Measurements from ENCODE around the gene KDM4B.

The KDM4B gene

GRCh38 chr19:5142725-5143097 is 173.8 kb downstream of the KDM4B start:
- DNase-seq, result no peak

DNA sequence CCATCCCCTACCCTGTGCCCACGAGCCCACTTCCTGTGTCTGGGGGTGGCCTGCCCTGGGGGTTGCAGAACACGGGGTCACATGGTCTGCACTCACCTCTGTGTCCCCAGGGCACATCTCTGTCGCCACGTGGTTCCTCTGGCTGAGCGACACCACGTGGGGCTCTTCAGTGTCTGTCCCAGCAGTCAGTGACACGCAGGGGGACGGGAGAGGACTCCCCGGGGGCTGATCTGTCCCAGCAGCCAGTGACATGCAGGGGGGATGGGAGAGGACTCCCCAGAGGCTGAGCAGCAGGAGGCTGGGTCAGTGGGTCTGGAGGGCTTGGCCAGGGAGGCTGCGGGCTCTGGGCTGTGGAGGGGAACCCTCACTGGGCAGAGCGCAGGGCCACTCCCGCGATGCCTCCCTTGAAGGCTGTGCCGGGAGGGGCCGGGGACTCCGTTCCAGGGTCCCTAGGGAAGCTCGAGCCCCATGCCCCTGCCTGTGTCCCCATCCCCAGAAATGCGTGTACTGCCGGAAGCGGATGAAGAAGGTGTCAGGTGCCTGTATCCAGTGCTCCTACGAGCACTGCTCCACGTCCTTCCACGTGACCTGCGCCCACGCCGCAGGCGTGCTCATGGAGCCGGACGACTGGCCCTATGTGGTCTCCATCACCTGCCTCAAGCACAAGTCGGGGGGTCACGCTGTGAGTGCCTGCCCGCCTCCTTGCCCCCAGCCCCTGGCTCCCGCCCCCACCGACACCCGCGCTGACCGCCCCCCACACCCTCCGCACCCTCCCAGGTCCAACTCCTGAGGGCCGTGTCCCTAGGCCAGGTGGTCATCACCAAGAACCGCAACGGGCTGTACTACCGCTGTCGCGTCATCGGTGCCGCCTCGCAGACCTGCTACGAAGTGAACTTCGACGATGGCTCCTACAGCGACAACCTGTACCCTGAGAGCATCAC is 174.8 kb downstream of the KDM4B start:
- no peak for DNase-seq

GRCh38 chr19:5144545-5145179 is 175.7 kb downstream of the KDM4B start:
- DNase-seq, result no peak

GRCh38 chr19:5145521-5146511 is 176.9 kb downstream of the KDM4B start:
- no peak for DNase-seq

- no peak for DNase-seq
Observed at GRCh38 chr19:5147074-5147977, 178.4 kb downstream of the KDM4B start.

DNA sequence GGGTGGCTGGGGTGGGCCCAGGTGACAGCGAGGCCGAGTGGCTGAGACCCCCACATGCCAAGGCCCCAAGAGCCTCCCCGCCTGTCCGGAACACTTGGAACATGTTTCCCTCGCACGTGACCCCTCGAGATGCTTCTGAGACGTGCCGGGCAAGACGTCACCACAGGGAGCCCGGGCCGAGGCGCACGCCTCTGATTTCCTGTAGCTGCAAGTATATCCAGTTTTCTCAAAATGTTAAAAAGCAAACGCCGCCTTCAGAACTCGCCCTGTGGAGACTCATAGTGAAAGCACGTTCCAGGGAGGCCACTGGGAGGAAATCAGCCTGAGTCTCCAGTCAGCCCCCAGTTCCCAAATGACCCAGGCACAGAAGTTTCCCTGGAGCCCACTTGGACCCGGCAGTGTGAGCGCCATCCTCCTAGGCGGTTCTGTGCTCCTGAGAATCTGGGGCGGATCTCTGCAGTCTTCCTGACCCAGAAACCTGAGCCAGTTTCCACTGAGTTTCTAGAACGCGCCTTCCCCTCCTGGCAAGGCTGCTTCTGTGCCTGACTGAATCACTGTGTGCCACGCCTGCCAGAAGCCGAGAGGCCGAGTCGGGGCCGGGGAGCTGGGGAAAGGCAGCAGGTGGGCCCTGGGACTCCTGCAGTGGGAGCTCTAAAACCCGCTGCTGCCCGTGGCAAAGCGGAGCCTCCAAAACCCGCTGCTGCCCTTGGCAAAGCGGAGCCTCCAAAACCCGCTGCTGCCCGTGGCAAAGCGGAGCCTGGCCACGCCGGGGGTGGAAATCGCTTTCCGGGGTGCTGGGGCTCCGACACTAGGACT is 179.3 kb downstream of the KDM4B start:
- DNase-seq, result no peak

DNA sequence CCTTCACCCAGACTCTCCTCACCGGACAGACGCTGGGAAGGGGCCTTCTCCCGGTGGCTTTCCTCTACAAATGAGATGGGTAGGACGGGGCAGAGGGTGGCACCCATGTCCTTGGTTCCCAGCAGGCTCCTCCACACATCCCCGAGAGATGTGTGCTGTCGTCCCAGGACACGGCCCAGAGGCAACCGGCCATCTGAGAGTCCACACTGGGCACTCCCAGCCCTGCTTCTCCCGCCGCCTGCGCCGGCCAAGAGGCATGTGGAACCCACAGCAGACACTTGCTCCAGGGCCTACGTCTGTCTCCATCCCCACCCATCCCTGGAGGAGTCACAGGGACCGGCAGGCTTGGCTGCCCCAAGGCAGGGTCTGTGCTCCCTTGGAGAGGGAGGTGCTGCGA is 179.9 kb downstream of the KDM4B start:
- DNase-seq, result no peak

- DNase-seq, result no peak
Observed at GRCh38 chr19:5149508-5149907, 180.6 kb downstream of the KDM4B start.

DNA sequence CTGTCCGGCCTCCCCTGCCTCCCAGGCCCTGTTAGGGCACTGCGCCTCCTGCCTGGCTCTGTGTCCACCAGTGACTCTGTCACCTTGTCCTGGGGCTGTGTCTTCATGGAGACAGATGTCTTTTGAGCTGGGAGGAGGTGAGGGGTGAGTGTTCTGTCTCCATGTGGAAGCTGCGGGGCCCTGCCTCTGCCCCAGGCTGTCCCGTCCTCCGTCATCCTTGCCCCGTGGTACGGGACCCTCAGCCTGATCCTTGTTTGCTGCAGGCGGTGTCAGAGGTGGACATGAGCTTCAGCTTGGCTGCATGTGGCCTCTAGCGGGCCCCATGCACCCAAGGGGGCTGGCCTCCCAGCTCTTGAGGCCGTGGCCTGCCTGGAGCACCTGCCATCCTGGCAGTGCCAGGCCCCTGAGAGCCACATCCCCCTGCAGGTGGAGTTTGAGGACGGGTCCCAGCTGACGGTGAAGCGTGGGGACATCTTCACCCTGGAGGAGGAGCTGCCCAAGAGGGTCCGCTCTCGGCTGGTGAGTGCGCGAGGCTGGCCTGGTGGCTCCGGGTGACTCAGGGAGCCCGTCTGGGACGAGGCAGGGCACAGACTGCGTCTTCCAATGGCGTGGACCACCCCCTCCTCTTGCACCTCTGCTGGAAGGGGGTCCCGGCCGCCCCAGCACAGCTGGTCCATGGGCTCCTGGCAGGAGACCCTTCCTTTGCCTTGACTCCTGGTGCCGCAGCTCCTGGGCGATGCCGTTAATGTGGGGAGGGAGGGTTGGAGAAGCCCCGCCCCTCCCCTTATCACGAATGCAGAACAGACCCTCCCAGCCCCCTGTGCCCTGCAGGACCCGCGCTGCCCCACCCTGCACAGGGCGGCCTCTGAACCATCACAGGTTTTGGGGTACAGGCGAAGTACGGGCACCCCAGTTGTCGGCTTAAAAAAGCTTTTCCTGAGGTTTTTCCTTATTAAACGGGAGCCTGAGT is 181.3 kb downstream of the KDM4B start:
- no peak for DNase-seq

DNA sequence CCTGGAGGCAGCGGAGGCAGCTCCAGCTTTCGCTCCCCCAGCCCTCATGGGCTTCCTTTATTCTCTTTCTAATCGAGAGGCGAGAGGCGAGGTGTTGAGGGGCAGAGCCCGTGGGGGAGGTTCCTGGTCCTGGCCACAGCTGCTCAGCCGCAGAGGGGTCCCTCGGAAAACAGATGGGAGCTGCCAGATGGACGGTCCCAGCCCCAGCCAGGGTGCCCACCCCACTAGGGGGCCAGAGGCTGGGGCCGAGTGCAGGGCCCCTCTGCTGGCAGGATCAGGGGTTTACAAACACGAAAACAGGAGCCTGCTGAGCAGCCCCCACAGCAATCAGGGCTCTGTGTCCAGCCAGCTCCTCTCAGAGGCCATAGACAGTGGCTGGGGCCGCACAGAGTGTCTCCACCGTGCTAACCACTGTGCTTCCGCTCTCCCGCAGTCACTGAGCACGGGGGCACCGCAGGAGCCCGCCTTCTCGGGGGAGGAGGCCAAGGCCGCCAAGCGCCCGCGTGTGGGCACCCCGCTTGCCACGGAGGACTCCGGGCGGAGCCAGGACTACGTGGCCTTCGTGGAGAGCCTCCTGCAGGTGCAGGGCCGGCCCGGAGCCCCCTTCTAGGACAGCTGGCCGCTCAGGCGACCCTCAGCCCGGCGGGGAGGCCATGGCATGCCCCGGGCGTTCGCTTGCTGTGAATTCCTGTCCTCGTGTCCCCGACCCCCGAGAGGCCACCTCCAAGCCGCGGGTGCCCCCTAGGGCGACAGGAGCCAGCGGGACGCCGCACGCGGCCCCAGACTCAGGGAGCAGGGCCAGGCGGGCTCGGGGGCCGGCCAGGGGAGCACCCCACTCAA is 182.2 kb downstream of the KDM4B start:
- DNase-seq, result no peak

GRCh38 chr19:5152013-5152763 is 183.3 kb downstream of the KDM4B start:
- DNase-seq, result no peak

- no peak for DNase-seq
Observed at GRCh38 chr19:5152767-5153532, 184.0 kb downstream of the KDM4B start.

GRCh38 chr19:5153601-5154128 is 184.8 kb downstream of the KDM4B start:
- no peak for DNase-seq

- DNase-seq, result peak; percentile 7
Observed at GRCh38 chr19:5154129-5154798, 185.4 kb downstream of the KDM4B start.

DNA sequence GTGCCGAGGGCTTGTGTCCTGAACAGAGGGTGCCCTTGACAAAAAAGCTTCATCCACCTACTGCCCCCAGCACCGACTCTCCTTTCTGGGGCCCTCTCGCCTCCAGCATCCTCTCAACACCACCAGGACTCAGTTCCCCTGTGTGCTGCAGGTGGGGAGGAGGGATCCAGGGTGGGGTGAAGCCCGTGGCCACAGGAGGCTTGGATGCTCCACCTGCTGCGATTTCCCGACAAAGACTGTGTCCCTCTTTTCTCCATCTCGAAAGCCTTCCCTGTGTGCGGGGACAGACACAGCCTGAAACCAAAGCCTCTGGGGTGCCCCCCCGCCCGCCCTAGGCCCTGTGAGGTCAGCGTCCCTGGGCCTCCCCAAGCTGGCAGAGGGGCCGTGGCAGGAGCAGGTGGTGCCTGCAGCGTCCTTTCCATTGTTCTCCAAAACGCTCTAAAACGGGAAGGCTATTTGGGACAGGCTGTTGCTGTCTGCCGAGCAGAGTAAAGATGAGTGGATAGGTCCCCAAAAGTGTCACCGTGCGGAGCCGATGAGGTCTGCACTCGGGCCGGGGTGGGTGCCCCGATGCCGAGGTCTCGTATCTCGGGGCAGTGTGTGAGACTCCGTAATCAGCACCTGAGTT is 186.0 kb downstream of the KDM4B start:
- DNase-seq, result no peak
